Vagina (tissue), 2 donors: ENCODE data around the gene DRP2. TPM values are rescaled to one million over a fixed set of nuclear protein-coding genes. Genes with fewer than 3 reads are reported as not detected.

Source experiments
- DNase-seq, 2 donors: peaks; one replicate each; pipeline ENCODE4 v3.0.0-alpha.2; 2017; ENCODE audit errors: extremely low spot score in 2 of 2
- H3K27ac ChIP-seq: fragments of 200-600 bp; sonication (generic); one replicate; pipeline ENCODE4 v1.5.1; 2019
- H3K27me3 ChIP-seq: fragments of 200-600 bp; sonication (generic); one replicate; pipeline ENCODE4 v1.5.1; 2019
- H3K36me3 ChIP-seq, 2 donors: fragments of 200-600 bp; sonication (generic); one replicate each; pipeline ENCODE4 v1.5.1; 2017 to 2019
- H3K4me1 ChIP-seq: fragments of 200-600 bp; sonication (generic); one replicate; pipeline ENCODE4 v1.5.1; 2019
- H3K4me3 ChIP-seq, 2 donors: fragments of 200-600 bp; sonication (generic); 1 replicate in 1 of 2; 2 replicates in 1 of 2; pipeline ENCODE4 v1.5.1; 2016 to 2019
- H3K9me3 ChIP-seq: fragments of 200-600 bp; sonication (generic); one replicate; pipeline ENCODE4 v1.5.1; 2019
- POLR2A ChIP-seq, 2 donors: fragments of 450-650 bp; IDR thresholded peaks; one replicate each; pipeline ENCODE4 v1.6.1; 2017; ENCODE audit warnings: antibody characterized with exemption in 2 of 2, mild to moderate bottlenecking in 2 of 2, moderate library complexity in 2 of 2
- POLR2AphosphoS5 ChIP-seq, 2 donors: sonication (generic); formaldehyde crosslinking; IDR thresholded peaks; one replicate each; pipeline ENCODE4 v1.9.0; 2017; ENCODE audit warnings: antibody characterized with exemption in 2 of 2, mild to moderate bottlenecking in 2 of 2, low read depth in 1 of 2; ENCODE audit not compliant: insufficient read depth in 1 of 2
- intact Hi-C: fragments of 100-400 bp; cut with DNase I; formaldehyde crosslinking; loops from one replicate; pipeline ENCODE4 v1.15.1; 2023
- total RNA-seq: library from RNA; depleted of rRNA; stranded (reverse); fragments of >200 nt; gene quantifications from one replicate; pipeline ENCODE4 v1.2.3, GENCODE V29; 2016
- TF ChIP-seq, protein P1 (sequence below), 3 experiments: fragments of 450-650 bp in 2 of 3; fragments of 200-600 bp in 1 of 3; sonication (generic) in 1 of 3; IDR thresholded peaks; one replicate each; pipeline ENCODE4 v1.5.1; 2017 to 2019; ENCODE audit warnings: antibody characterized with exemption in 3 of 3, mild to moderate bottlenecking in 2 of 3, moderate library complexity in 2 of 3

Gene DRP2
- total RNA-seq, 1 donor from 2014 or later: 1.5 TPM

GRCh38 chrX:101237041-101237440, 17.5 kb downstream of the DRP2 start:
- no peak overlapping the region for H3K27ac ChIP-seq
- H3K36me3 ChIP-seq: no peaks in the 10 kb centered on the region
- no peak overlapping the region for H3K4me3 ChIP-seq
- no peak for DNase-seq
- intact Hi-C loops: loop anchor here (10.0 kb wide), 1 partner anchor 72 kb away; no protein-coding TSS in a partner anchor
- H3K4me1 ChIP-seq: no peaks in the 10 kb centered on the region
- no peaks in the 10 kb centered on the region for H3K9me3 ChIP-seq
- TF ChIP-seq POLR2AphosphoS5 (IDR thresholded peaks at IDR 0.05; ENCODE audit: insufficient read depth in 1 of 2, low read depth in 1 of 2) (no peak), POLR2A (IDR thresholded peaks at IDR 0.05) (no peak)
- TF ChIP-seq, protein P1, sequence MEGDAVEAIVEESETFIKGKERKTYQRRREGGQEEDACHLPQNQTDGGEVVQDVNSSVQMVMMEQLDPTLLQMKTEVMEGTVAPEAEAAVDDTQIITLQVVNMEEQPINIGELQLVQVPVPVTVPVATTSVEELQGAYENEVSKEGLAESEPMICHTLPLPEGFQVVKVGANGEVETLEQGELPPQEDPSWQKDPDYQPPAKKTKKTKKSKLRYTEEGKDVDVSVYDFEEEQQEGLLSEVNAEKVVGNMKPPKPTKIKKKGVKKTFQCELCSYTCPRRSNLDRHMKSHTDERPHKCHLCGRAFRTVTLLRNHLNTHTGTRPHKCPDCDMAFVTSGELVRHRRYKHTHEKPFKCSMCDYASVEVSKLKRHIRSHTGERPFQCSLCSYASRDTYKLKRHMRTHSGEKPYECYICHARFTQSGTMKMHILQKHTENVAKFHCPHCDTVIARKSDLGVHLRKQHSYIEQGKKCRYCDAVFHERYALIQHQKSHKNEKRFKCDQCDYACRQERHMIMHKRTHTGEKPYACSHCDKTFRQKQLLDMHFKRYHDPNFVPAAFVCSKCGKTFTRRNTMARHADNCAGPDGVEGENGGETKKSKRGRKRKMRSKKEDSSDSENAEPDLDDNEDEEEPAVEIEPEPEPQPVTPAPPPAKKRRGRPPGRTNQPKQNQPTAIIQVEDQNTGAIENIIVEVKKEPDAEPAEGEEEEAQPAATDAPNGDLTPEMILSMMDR (IDR thresholded peaks at IDR 0.05): no peak
- H3K27me3 ChIP-seq: no peaks in the 10 kb centered on the region

DNA sequence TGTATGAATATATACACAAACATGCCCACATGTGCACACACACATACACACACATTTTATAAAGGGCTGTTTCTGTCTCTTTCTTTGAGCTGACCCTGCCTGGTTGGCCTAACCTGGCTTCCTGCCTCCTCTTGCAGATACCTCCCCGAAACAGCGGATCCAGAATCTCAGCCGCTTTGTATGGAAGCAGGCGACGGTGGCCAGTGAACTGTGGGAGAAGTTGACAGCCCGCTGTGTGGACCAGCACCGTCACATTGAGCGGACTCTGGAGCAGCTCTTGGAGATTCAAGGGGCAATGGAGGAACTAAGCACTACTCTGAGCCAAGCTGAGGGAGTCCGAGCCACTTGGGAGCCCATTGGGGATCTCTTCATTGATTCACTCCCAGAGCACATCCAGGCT, 21.9 kb downstream of the DRP2 start:
- intact Hi-C loops: no loop called here

DNA sequence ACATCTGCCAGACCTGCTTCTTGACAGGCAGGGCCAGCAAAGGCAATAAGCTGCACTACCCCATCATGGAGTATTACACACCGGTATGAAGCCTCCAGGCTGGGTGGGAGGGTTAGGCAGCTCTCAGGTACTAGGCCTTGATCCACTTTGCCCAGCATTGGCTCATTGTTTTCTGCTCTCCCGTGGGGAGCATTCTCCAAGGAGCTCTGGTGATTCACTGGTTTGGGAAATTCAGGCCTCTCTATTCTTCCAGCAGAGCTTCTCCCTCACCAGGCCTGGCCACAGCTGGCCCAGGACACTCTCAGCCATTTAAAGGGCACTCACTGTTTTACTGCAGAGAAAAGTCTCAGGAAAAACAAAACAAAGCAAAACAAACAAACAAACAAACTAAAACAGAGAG, 33.0 kb downstream of the DRP2 start:
- TF ChIP-seq, protein P1 (IDR thresholded peaks at IDR 0.05): no peak
- TF ChIP-seq POLR2A (IDR thresholded peaks at IDR 0.05) (no peak), POLR2AphosphoS5 (IDR thresholded peaks at IDR 0.05; ENCODE audit: insufficient read depth in 1 of 2, low read depth in 1 of 2) (no peak)
- H3K27me3 ChIP-seq: no peaks in the 10 kb centered on the region
- intact Hi-C loops: no loop called here
- H3K4me1 ChIP-seq: no peaks in the 10 kb centered on the region
- no peak overlapping the region for H3K27ac ChIP-seq
- no peaks in the 10 kb centered on the region for H3K9me3 ChIP-seq
- H3K36me3 ChIP-seq: no peaks in the 10 kb centered on the region
- no peak overlapping the region for H3K4me3 ChIP-seq
- DNase-seq: no peak

More for the DNA sequence above, 21.9 kb downstream of the DRP2 start:
- no peak overlapping the region for H3K27ac ChIP-seq
- H3K27me3 ChIP-seq: no peaks in the 10 kb centered on the region
- no peaks in the 10 kb centered on the region for H3K4me1 ChIP-seq
- no peak for TF ChIP-seq POLR2AphosphoS5 (IDR thresholded peaks at IDR 0.05; ENCODE audit: insufficient read depth in 1 of 2, low read depth in 1 of 2)
- TF ChIP-seq, protein P1 (IDR thresholded peaks at IDR 0.05): no peak
- no peak for TF ChIP-seq POLR2A (IDR thresholded peaks at IDR 0.05)
- no peaks in the 10 kb centered on the region for H3K9me3 ChIP-seq
- no peak overlapping the region for H3K4me3 ChIP-seq
- DNase-seq: peak in 1 of 2 donors; percentile 70
- H3K36me3 ChIP-seq: no peaks in the 10 kb centered on the region

DNA sequence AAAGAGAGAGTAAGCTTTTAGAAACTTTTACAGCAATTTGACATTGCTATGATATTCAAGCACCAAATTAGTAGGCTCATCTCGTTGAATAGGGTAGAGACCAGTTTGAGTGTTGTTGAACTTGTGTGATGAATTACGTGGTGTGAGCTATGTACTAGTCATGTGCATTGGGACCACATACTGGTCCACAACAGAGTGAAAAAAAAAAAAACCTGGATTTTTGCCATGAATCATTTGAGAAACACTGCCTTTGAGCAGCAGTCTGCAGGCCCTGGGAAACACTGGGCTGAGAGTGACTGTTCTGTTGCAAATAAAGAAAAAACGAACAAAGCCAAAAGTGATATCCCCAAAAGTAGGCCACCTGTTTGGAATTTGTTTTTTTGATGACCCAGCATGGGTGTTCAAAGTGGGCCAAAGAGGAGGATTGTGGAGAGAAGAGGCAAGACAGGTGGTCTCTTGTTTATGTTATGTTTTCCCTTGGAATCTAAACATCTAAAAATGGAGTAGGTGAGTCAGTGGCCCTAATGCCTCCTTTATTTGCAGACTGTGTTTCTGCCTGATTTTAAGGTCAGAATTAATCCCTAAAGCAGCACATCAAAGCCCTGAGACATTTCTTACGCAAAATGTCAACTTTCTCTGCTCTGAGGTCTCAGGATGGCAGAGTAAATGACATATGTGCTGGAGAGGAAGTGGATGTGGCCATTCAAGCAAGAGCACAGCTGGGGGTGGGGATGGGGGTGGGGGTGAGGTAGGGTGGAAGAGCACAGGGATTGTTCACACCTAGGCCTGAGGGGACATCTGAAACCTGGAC, 38.1 kb downstream of the DRP2 start:
- no peak for DNase-seq
- no peaks in the 10 kb centered on the region for H3K4me1 ChIP-seq
- H3K9me3 ChIP-seq: no peaks in the 10 kb centered on the region
- H3K4me3 ChIP-seq: no peak overlapping the region
- TF ChIP-seq, protein P1 (IDR thresholded peaks at IDR 0.05): no peak
- intact Hi-C loops: no loop called here
- no peaks in the 10 kb centered on the region for H3K36me3 ChIP-seq
- no peak overlapping the region for H3K27ac ChIP-seq
- no peaks in the 10 kb centered on the region for H3K27me3 ChIP-seq

- DNase-seq: peak in 1 of 2 donors; percentile 93
- TF ChIP-seq, protein P1 (IDR thresholded peaks at IDR 0.05): no peak
- no peak for TF ChIP-seq POLR2A (IDR thresholded peaks at IDR 0.05)
- intact Hi-C loops: no loop called here
- Histone ChIP-seq H3K27ac (no peak overlapping the region), H3K27me3 (no peaks in the 10 kb centered on the region), H3K36me3 (no peaks in the 10 kb centered on the region), H3K9me3 (no peaks in the 10 kb centered on the region), H3K4me1 (no peaks in the 10 kb centered on the region), H3K4me3 (no peak overlapping the region)
Observed at GRCh38 chrX:101258259-101258581, 38.6 kb downstream of the DRP2 start.
